Measurements from ENCODE around the gene LRRC37A. TPM values are rescaled to one million over a fixed set of nuclear protein-coding genes. Genes with fewer than 3 reads are reported as not detected.

Gene LRRC37A
- total and polyA plus RNA-seq, 4 experiments from 2014 or later, result 0.05 to 12.9 (median 6.7) TPM

Other genes with a start within 250 kb of the LRRC37A start
- 100 to 1,000 TPM; 190 to 206 TPM for gene KANSL1, start 101.7 kb upstream of the LRRC37A start, total RNA-seq
- 10 to 100 TPM in 1 of 2 donors, 1 to 10 TPM in 1; 6.7 to 24.3 TPM for gene KANSL1, start 101.7 kb upstream of the LRRC37A start, polyA plus RNA-seq
- gene ARL17B, start 66.6 kb downstream of the LRRC37A start, total RNA-seq, result 10 to 100 TPM; 39.0 to 40.2 TPM
- gene ARL17B, start 66.6 kb downstream of the LRRC37A start, polyA plus RNA-seq, result 10 to 100 TPM; 31.6 to 35.9 TPM
- 10 to 100 TPM; 46.4 to 49.3 TPM for gene LRRC37A2, start 217.3 kb downstream of the LRRC37A start, total RNA-seq
- gene LRRC37A2, start 217.3 kb downstream of the LRRC37A start, polyA plus RNA-seq, result 10 to 100 TPM in 1 of 2 donors, 1 to 10 TPM in 1; 5.6 to 12.0 TPM